ENCODE data around the gene STAP2. TPM values are rescaled to one million over a fixed set of nuclear protein-coding genes. Genes with fewer than 3 reads are reported as not detected.

STAP2 gene
- total RNA-seq, 2 experiments from 2014 or later: 1.7 to 1.8 TPM

DNA sequence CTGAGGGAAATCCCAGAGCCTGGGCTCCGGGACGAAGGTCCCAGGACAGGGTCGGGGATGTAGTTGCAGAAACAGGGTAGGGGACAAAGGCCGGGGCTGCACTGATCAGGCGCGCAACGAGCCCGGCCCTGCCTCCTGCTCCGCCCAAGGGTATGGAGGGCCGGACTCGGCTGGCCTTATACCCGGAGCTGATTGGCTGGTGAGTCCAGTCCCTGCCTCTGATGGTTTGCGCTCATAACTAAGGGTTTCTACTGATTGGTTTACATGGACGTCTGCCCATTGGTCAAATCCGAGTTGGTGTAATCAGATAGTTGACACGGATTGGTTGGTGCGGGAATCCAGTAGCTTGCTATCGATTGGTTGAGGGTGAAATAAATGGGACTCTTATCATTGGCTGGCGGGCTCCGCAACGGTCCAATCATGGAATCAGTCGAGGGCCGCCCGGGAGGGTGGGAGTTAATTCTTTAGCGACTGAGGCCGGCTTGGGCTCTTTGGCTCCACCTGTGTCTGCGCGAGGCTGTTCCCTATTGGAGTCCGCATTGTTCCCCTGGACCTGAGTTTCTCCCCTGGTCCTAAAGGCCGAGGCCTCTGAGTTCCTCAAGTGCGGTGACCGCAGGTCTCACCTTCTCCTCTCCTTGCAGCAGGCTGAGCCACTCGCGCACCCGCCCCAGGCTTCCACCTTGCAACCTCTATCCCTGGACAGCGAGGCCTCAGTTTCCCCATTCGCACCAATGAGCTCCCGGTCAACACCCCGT lies 4.2 kb upstream of the STAP2 start:
- ATAC-seq (ENCODE audit: poor library complexity) (peak; percentile 81), DNase-seq (peak; percentile 79 to 99 (median 86))
- peak overlapping the region; percentile 70 to 92 for H3K27ac ChIP-seq (ENCODE audit: low read depth in 1 of 2, low read length in 2 of 2)
- H3K9me3 ChIP-seq (ENCODE audit: control insufficient read depth in 1 of 2, insufficient read depth in 1 of 2, low read length in 2 of 2): no peaks in the 10 kb centered on the region
- no peaks in the 10 kb centered on the region for H3K9me3 Mint-ChIP-seq
- H3K36me3 ChIP-seq (ENCODE audit: insufficient read depth, low read length): peaks cover 5% of the 10 kb centered on the region
- intact Hi-C loops (cut with DNase I, micrococcal nuclease): loop anchor here (1.0 to 5.0 kb wide), 8 partner anchors 14 to 295 kb away; partner anchors contain the start of genes TMIGD2 (in 2 of the 2), YJU2 (in 2 of the 2), ANKRD24 (in 1 of the 2) and CHAF1A (in 1 of the 2)
- no peaks in the 10 kb centered on the region for H3K27me3 Mint-ChIP-seq
- TF ChIP-seq, protein P1, sequence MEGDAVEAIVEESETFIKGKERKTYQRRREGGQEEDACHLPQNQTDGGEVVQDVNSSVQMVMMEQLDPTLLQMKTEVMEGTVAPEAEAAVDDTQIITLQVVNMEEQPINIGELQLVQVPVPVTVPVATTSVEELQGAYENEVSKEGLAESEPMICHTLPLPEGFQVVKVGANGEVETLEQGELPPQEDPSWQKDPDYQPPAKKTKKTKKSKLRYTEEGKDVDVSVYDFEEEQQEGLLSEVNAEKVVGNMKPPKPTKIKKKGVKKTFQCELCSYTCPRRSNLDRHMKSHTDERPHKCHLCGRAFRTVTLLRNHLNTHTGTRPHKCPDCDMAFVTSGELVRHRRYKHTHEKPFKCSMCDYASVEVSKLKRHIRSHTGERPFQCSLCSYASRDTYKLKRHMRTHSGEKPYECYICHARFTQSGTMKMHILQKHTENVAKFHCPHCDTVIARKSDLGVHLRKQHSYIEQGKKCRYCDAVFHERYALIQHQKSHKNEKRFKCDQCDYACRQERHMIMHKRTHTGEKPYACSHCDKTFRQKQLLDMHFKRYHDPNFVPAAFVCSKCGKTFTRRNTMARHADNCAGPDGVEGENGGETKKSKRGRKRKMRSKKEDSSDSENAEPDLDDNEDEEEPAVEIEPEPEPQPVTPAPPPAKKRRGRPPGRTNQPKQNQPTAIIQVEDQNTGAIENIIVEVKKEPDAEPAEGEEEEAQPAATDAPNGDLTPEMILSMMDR (IDR thresholded peaks at IDR 0.05): peak; percentile 34
- H3K4me1 Mint-ChIP-seq (ENCODE audit: low read depth): peaks cover 37% of the 10 kb centered on the region
- ChIA-PET POLR2A (interaction anchor here (0.9 to 2.9 kb wide), 27 partner anchors 9 to 580 kb away, joined by 3 to 43 read pairs (median 7); partner anchors contain the start of genes CHAF1A, DPP9, EEF2 and FSD1), CTCF (interaction anchor here (0.5 to 3.6 kb wide), 9 partner anchors 10 to 448 kb away, joined by 3 to 27 read pairs (median 4); partner anchors contain the start of genes FEM1A, SH3GL1 and YJU2)
- no peaks in the 10 kb centered on the region for H3K27me3 ChIP-seq (ENCODE audit: control insufficient read depth in 1 of 2, insufficient read depth in 2 of 2, low read length in 2 of 2)
- peak overlapping the region; percentile 91 for H3K4me3 Mint-ChIP-seq
- H3K36me3 Mint-ChIP-seq (ENCODE audit: low read depth): peaks cover 18% of the 10 kb centered on the region
- peak overlapping the region; percentile 83 for H3K27ac Mint-ChIP-seq
- H3K4me3 ChIP-seq (ENCODE audit: low read length): peak overlapping the region; percentile 93
- peaks cover 40% of the 10 kb centered on the region for H3K4me1 ChIP-seq (ENCODE audit: insufficient read depth, low read length)

DNA sequence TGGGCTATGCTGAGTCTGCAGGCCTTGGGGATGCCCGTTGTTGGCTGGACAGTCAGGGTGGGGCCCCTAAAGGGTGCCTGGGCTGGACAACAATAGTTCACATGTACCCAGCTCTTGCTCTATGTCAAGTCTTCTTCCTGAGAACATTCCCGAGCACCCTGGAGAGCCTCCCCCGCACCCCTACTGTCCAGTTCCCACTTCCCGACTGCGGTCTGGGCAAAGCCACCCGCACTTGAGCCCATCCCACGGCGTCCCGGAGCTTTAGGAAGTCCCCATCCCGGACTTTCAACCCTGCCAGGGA lies 3.6 kb upstream of the STAP2 start:
- Mint-ChIP-seq H3K27me3 (no peaks in the 10 kb centered on the region), H3K9me3 (no peaks in the 10 kb centered on the region), H3K27ac (peak overlapping the region; percentile 83), H3K36me3 (ENCODE audit: low read depth) (peaks cover 18% of the 10 kb centered on the region), H3K4me3 (peak overlapping the region; percentile 91), H3K4me1 (ENCODE audit: low read depth) (peaks cover 38% of the 10 kb centered on the region)
- TF ChIP-seq, protein P1 (IDR thresholded peaks at IDR 0.05): no peak
- CTCF ChIA-PET: interaction anchor here (0.7 to 3.6 kb wide), 8 partner anchors 11 to 449 kb away, joined by 3 to 27 read pairs (median 7); partner anchors contain the start of genes FEM1A, SH3GL1 and YJU2
- no peak for ATAC-seq (ENCODE audit: poor library complexity)
- peak overlapping the region; percentile 20 to 69 for H3K27ac ChIP-seq (ENCODE audit: low read depth in 1 of 2, low read length in 2 of 2)
- intact Hi-C loops (cut with DNase I, micrococcal nuclease): loop anchor here (1.0 to 5.0 kb wide), 7 partner anchors 14 to 295 kb away; partner anchors contain the start of genes TMIGD2 (in 2 of the 2), ANKRD24 (in 1 of the 2), CHAF1A (in 1 of the 2) and FSD1 (in 1 of the 2)
- peaks cover 5% of the 10 kb centered on the region for H3K36me3 ChIP-seq (ENCODE audit: insufficient read depth, low read length)
- no peak for DNase-seq
- POLR2A ChIA-PET: interaction anchor here (1.0 to 2.9 kb wide), 25 partner anchors 9 to 579 kb away, joined by 3 to 43 read pairs (median 7); partner anchors contain the start of genes CHAF1A, DPP9, EEF2 and FSD1
- peaks cover 41% of the 10 kb centered on the region for H3K4me1 ChIP-seq (ENCODE audit: insufficient read depth, low read length)
- H3K9me3 ChIP-seq (ENCODE audit: control insufficient read depth in 1 of 2, insufficient read depth in 1 of 2, low read length in 2 of 2): no peaks in the 10 kb centered on the region
- peak overlapping the region; percentile 93 for H3K4me3 ChIP-seq (ENCODE audit: low read length)
- H3K27me3 ChIP-seq (ENCODE audit: control insufficient read depth in 1 of 2, insufficient read depth in 2 of 2, low read length in 2 of 2): no peaks in the 10 kb centered on the region

DNA sequence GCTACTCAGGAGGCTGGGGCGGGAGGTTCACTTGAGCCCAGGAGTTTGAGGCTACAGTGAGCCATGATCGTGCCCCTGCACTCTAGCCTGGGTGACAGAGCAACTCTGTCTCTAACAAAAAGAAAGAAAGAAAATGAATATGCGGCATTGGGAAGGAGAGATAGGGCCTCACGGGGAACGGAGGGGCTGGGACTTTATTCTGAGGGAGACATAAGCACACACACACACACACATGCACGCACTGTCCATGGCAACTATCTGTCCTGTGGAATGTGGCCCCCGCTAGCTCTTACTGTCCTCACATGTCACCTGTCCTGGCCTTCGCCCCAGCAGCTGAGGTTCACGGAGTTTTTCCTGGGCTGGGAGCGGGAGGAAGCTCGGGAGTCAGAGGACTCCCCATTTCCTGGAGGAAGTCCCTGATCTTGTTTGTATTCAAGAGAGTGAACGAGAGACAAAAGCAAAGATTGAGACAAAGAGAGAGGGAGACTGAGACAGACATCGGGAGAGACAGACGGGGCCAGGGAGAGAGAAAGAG lies 654 bp downstream of the STAP2 start:
- Histone ChIP-seq H3K27ac (ENCODE audit: low read depth in 1 of 2, low read length in 2 of 2) (peak overlapping the region in 1 of 2 donors; percentile 29), H3K9me3 (ENCODE audit: control insufficient read depth in 1 of 2, insufficient read depth in 1 of 2, low read length in 2 of 2) (no peaks in the 10 kb centered on the region), H3K4me3 (ENCODE audit: low read length) (peak overlapping the region; percentile 56), H3K4me1 (ENCODE audit: insufficient read depth, low read length) (peaks cover 28% of the 10 kb centered on the region), H3K36me3 (ENCODE audit: insufficient read depth, low read length) (no peaks in the 10 kb centered on the region), H3K27me3 (ENCODE audit: control insufficient read depth in 1 of 2, insufficient read depth in 2 of 2, low read length in 2 of 2) (no peaks in the 10 kb centered on the region)
- H3K4me1 Mint-ChIP-seq (ENCODE audit: low read depth): peaks cover 34% of the 10 kb centered on the region
- H3K9me3 Mint-ChIP-seq: peaks cover 3% of the 10 kb centered on the region
- peak in 1 of 14 experiments; percentile 16 for DNase-seq
- ChIA-PET POLR2A (interaction anchor here (0.8 to 1.5 kb wide), 2 partner anchors 10 to 62 kb away, joined by 3 to 9 read pairs; partner anchors contain the start of gene SH3GL1), CTCF (interaction anchor here (1.5 kb wide), 1 partner anchor 14 kb away, joined by 5 read pairs; no protein-coding TSS in a partner anchor)
- H3K27me3 Mint-ChIP-seq: no peaks in the 10 kb centered on the region
- intact Hi-C loops (cut with DNase I, micrococcal nuclease): no loop called here
- H3K36me3 Mint-ChIP-seq (ENCODE audit: low read depth): peaks cover 5% of the 10 kb centered on the region
- peak overlapping the region; percentile 76 for H3K27ac Mint-ChIP-seq
- TF ChIP-seq, protein P1 (IDR thresholded peaks at IDR 0.05): no peak
- H3K4me3 Mint-ChIP-seq: peak overlapping the region; percentile 84
- ATAC-seq (ENCODE audit: poor library complexity): no peak
